Naive B cell (primary cell): ENCODE data around the gene ZNRF1. TPM values are rescaled to one million over a fixed set of nuclear protein-coding genes. Genes with fewer than 3 reads are reported as not detected.

Source experiments
- ATAC-seq, 2 donors: fragments of 150-1000 bp; cut with Tn5 transposase; 2 replicates each; pipeline ENCODE4 v1.10.0; 2021; ENCODE audit warnings: low read depth in 2 of 2, mild to moderate bottlenecking in 2 of 2, moderate library complexity in 2 of 2
- DNase-seq: peaks from one replicate; pipeline ENCODE4 v3.0.0; 2022
- H3K27ac Mint-ChIP-seq, 6 donors: one replicate each; pipeline ENCODE4 v1.8.0; 2020 to 2022; ENCODE audit warnings: mild to moderate bottlenecking in 6 of 6, mixed read lengths in 6 of 6, moderate library complexity in 5 of 6, inconsistent platforms in 2 of 6
- H3K27me3 Mint-ChIP-seq, 3 donors: one replicate each; pipeline ENCODE4 v1.8.0; 2021 to 2022; ENCODE audit warnings: mixed read lengths in 3 of 3, mild to moderate bottlenecking in 1 of 3
- H3K36me3 Mint-ChIP-seq, 2 donors: one replicate each; pipeline ENCODE4 v1.8.0; 2020 to 2022; ENCODE audit warnings: mixed read lengths in 2 of 2, inconsistent platforms in 1 of 2, mild to moderate bottlenecking in 1 of 2
- H3K4me1 Mint-ChIP-seq, 3 donors: one replicate each; pipeline ENCODE4 v1.8.0; 2020 to 2022; ENCODE audit warnings: mixed read lengths in 3 of 3, inconsistent platforms in 1 of 3, mild to moderate bottlenecking in 1 of 3, moderate library complexity in 1 of 3
- H3K4me3 Mint-ChIP-seq, 8 donors: one replicate each; pipeline ENCODE4 v1.8.0; 2020 to 2022; ENCODE audit warnings: mild to moderate bottlenecking in 8 of 8, mixed read lengths in 8 of 8, moderate library complexity in 8 of 8, inconsistent platforms in 2 of 8
- H3K9me3 Mint-ChIP-seq, 7 donors: one replicate each; pipeline ENCODE4 v1.8.0; 2020 to 2022; ENCODE audit warnings: mixed read lengths in 7 of 7, mild to moderate bottlenecking in 5 of 7, inconsistent platforms in 2 of 7, moderate library complexity in 1 of 7
- polyA plus RNA-seq, 6 donors: library from polyadenylated mRNA; unstranded; fragments of 300-500 nt; fragmentation: Illumina TruSeq; gene quantifications; one replicate each; pipeline ENCODE4 v1.2.3, GENCODE V29; 2021; ENCODE audit warnings: low read depth in 6 of 6

ZNRF1 gene
- polyA plus RNA-seq, 6 donors from 2014 or later: 1.1 TPM; not detected in 5

DNA sequence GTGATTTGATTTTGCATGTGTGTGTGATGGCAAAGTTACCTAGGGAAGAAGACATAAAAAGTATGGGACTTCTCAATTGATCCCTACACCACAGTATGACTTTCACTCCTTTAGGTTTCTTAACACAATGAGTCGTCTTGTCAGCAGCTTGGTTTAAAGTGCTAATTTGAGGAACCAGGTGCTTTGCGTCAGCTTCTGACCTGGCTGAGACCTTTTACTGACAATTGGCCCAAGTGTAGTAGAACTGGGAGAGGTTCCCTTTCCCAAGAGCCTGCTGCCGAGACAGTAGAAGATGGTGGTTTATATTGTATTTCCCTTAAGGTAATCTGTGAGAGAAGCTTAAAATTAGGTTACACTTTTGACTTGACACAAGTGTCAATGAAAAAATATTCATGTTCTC lies 62.8 kb downstream of the ZNRF1 start:
- no peaks in the 10 kb centered on the region for H3K36me3 Mint-ChIP-seq
- H3K27me3 Mint-ChIP-seq: peaks cover 29 to 59% (median 51%) of the 10 kb centered on the region in 3 donors
- DNase-seq (no peak), ATAC-seq (no peak)
- H3K4me1 Mint-ChIP-seq: peaks cover 4 to 22% (median 14%) of the 10 kb centered on the region in 3 donors
- H3K9me3 Mint-ChIP-seq: peaks cover 0 to 2% (median 0%) of the 10 kb centered on the region in 7 donors
- no peak overlapping the region for H3K4me3 Mint-ChIP-seq
- peak overlapping the region in 1 of 6 donors; percentile 86 for H3K27ac Mint-ChIP-seq

DNA sequence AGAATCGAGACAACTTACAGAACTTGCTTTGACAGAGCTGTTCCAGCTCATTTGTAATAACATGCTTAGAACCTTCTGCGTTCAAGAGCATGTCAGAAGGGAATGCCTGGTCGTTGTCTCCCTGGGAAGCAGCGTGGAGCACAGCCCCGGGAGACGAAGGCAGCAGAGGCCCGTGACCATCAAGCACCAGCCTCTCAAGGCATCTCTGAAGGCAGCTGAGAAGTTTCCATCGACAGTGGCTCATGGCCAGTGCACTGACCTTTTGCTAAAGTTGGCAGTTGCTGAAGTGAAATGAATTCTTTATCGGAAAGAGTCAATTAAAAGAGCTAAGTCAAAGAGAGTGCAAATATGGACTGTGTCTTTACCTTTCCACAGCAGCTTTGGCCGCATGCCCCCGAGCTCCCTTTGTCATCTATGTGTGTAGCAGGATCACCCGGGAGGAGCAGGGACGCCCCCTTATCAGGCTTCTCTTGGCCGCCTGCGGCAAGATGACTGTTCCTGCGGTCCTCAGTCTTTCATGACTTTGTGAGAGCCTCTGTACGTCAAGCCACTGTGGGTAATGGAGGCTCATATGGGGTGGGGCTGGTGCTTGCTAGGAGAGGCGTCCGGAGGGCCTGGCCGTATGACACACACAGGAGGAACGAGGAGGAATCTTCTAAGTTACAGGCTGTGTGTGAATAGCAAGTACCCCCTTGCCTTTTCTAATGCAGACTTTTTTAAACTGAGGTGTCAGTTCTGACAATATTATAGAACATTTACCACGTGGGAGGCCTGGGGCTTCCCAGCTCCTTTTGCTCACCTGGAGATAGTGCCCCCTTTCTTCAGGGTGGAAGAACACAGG lies 63.5 kb downstream of the ZNRF1 start:
- Mint-ChIP-seq H3K27me3 (peaks cover 36 to 66% (median 58%) of the 10 kb centered on the region in 3 donors), H3K36me3 (no peaks in the 10 kb centered on the region), H3K9me3 (peaks cover 0 to 2% (median 0%) of the 10 kb centered on the region in 7 donors), H3K4me1 (peaks cover 4 to 22% (median 14%) of the 10 kb centered on the region in 3 donors), H3K4me3 (no peak overlapping the region), H3K27ac (no peak overlapping the region)
- no peak for DNase-seq
- ATAC-seq: no peak

DNA sequence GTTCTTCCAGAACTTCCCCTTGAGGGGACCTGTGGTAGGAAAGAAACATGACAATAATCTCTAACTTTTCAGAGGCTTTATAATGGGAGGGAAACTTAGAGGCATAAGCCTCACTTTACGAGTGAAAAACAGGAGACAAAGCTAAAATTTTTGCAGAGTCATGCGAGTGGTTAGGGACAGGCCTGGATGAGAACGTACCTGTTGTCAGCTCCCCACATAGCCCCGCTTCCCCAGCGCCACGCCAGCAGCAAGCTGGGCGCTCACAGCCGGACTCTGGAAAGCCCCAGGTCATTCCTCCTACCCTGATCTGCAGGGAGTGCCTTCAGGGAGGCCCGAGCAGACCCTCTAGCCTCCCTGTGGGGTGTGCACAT lies 64.1 kb downstream of the ZNRF1 start:
- Mint-ChIP-seq H3K36me3 (no peaks in the 10 kb centered on the region), H3K9me3 (peaks cover 0 to 2% (median 0%) of the 10 kb centered on the region in 7 donors), H3K4me1 (peaks cover 4 to 22% (median 14%) of the 10 kb centered on the region in 3 donors), H3K4me3 (peak overlapping the region in 1 of 8 donors; percentile 6), H3K27me3 (peaks cover 36 to 70% (median 61%) of the 10 kb centered on the region in 3 donors), H3K27ac (no peak overlapping the region)
- ATAC-seq (no peak), DNase-seq (no peak)

DNA sequence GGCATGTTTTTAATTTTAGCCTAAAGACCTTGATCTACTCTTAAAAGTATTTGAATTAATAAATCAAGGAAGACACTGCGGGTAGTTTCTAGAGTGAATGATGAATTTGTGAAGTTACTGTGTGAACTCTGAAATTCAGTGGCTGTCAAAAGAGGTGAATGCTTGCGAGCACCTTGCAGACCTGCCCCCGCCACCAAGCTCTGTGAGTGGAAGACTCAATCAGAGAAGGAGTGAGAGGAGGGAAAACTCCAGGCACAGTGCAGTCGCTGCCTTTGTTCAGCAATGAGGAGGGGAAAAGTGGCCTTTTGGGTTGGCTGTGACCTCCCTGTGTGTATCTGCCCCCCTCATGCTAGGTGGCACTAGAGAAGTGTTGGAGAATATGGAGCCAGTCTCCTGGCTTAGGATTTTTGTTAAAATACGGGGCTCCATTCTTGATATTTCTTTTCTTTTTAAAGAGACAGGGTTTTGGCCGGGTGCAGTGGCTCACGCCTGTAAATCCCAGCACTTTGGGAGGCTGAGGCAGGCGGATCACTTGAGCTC lies 64.8 kb downstream of the ZNRF1 start:
- Mint-ChIP-seq H3K4me3 (no peak overlapping the region), H3K27ac (no peak overlapping the region), H3K36me3 (no peaks in the 10 kb centered on the region), H3K27me3 (peaks cover 36 to 71% (median 62%) of the 10 kb centered on the region in 3 donors), H3K9me3 (peaks cover 0 to 2% (median 0%) of the 10 kb centered on the region in 7 donors), H3K4me1 (peaks cover 4 to 22% (median 14%) of the 10 kb centered on the region in 3 donors)
- no peak for ATAC-seq
- no peak for DNase-seq

DNA sequence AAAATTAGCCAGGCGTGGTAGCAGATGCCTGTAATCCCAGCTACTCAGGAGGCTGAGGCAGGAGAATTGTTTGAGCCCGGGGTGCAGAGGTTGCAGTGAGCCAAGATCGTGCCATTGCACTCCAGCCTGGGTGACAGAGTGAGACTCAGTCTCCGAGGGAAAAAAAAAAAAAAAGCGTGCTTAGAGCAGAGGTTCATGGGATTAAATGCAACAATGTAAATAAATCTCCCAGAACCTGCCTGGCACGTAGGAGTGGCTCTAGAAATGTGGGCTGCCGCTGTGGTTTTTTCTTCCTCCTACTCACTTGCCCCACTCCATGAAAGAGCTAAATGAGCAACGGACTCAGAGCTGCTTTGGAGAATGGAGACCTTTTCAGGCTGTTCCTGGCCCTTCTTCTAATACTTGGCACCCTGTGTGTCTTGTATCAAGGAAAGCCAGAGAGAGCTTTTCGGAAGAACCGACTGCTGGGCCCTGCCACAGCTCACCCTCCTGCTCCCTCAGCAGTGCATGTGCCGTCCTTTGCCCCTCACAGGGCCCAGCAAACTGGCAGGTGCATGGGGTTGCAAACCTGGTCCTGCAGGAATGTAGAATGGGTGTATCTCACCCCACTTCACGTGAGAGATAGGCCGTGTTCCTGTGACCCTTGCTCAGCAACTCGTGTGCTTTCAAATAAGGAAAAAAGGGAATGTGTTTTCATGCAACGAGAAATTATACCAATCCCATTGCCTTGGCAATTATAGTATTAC lies 65.8 kb downstream of the ZNRF1 start:
- Mint-ChIP-seq H3K27ac (no peak overlapping the region), H3K27me3 (peaks cover 40 to 76% (median 67%) of the 10 kb centered on the region in 3 donors), H3K36me3 (no peaks in the 10 kb centered on the region), H3K9me3 (peaks cover 0 to 2% (median 0%) of the 10 kb centered on the region in 7 donors), H3K4me3 (peak overlapping the region in 5 of 8 donors; percentile 1 to 69 (median 18)), H3K4me1 (peaks cover 4 to 22% (median 14%) of the 10 kb centered on the region in 3 donors)
- ATAC-seq: peak in 1 of 2 donors; percentile 41
- DNase-seq: no peak

DNA sequence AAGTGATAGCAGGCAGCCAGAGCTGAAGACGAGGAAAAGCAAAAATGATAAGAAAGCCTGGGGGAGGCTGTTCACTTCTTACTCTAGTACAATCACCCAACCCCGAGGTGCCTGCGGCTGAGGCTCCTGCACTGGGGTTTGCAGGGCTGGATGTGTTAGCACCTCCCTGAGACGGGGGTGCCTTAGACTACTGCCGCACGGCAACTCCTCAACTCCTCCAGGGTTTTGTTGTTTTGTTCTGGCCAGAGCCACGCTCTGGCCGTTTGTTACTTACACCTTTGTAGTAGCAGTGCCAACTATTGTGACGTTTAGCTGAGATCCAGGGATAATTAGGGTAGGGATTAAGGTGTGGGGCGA lies 66.3 kb downstream of the ZNRF1 start:
- Mint-ChIP-seq H3K27me3 (peaks cover 46 to 77% (median 73%) of the 10 kb centered on the region in 3 donors), H3K4me3 (peak overlapping the region in 4 of 8 donors; percentile 18 to 48 (median 33)), H3K9me3 (peaks cover 0 to 2% (median 0%) of the 10 kb centered on the region in 7 donors), H3K27ac (no peak overlapping the region), H3K36me3 (no peaks in the 10 kb centered on the region), H3K4me1 (peaks cover 4 to 22% (median 14%) of the 10 kb centered on the region in 3 donors)
- peak in 1 of 2 donors; percentile 41 for ATAC-seq
- no peak for DNase-seq

DNA sequence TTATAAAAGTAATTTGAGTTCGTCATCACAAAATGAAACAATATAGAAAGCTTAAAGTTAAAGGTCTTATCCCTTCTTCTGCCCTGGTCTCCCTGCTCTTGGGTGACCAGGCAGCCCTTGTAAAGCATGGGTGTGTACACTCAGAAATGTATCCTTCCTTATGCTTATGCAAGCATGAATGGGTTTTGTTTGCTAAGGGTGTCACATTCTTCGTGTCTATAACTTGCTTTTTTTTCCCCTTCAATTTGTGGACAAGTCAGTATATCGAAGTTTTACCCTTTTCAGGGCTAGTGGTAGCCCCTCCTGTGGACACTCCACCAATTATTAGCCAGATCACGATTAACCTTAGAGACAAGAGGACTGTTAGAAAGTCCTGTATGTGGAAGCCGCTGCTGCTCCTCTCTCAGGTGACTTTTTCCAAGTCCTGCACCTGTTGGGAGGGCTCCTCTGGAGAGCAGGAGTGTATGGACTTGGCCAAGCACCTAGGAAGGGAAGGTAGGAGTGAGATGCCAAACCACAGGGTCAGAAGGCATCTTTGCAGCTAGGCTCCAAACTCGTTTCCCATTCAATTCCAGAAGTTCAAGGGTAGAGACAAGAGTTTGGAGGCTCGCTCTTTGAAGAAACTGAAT lies 66.8 kb downstream of the ZNRF1 start:
- no peak for ATAC-seq
- no peak for DNase-seq
- peak overlapping the region in 2 of 8 donors; percentile 4 to 48 for H3K4me3 Mint-ChIP-seq
- H3K27me3 Mint-ChIP-seq: peaks cover 51 to 82% (median 78%) of the 10 kb centered on the region in 3 donors
- H3K27ac Mint-ChIP-seq: no peak overlapping the region
- no peaks in the 10 kb centered on the region for H3K36me3 Mint-ChIP-seq
- H3K4me1 Mint-ChIP-seq: peaks cover 4 to 22% (median 14%) of the 10 kb centered on the region in 3 donors
- peaks cover 0 to 2% (median 0%) of the 10 kb centered on the region in 7 donors for H3K9me3 Mint-ChIP-seq

DNA sequence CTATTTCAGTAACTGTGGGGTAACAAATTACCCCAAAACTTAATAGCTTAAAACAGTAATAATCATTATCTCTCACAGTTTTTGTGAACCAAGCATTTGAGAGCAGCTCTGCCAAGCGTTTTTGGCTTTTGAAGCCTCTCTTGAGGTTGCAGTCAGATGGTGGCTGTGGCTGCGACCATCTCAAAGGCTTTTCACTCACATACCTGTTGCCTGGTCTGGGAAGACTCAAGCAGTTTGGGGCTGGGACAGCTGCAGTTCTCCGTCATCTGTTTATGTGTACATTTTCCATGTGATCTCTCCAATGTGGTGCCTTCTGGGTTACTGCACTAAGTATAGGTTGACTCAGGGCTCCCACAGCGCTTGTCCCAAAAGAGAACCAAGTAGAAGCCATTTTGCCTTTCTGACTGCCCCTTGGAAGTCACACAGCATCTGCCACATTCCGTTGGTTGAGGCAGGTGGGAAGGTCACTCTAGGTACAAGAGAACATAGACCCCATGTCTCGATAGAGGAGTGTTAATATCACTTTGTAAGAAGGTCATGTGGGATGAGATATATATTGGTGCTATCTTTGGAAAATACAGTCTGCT lies 68.1 kb downstream of the ZNRF1 start:
- H3K36me3 Mint-ChIP-seq: no peaks in the 10 kb centered on the region
- peaks cover 4 to 22% (median 14%) of the 10 kb centered on the region in 3 donors for H3K4me1 Mint-ChIP-seq
- ATAC-seq (no peak), DNase-seq (no peak)
- H3K4me3 Mint-ChIP-seq: no peak overlapping the region
- peaks cover 0 to 2% (median 0%) of the 10 kb centered on the region in 7 donors for H3K9me3 Mint-ChIP-seq
- H3K27me3 Mint-ChIP-seq: peaks cover 46 to 79% (median 71%) of the 10 kb centered on the region in 3 donors
- H3K27ac Mint-ChIP-seq: no peak overlapping the region

DNA sequence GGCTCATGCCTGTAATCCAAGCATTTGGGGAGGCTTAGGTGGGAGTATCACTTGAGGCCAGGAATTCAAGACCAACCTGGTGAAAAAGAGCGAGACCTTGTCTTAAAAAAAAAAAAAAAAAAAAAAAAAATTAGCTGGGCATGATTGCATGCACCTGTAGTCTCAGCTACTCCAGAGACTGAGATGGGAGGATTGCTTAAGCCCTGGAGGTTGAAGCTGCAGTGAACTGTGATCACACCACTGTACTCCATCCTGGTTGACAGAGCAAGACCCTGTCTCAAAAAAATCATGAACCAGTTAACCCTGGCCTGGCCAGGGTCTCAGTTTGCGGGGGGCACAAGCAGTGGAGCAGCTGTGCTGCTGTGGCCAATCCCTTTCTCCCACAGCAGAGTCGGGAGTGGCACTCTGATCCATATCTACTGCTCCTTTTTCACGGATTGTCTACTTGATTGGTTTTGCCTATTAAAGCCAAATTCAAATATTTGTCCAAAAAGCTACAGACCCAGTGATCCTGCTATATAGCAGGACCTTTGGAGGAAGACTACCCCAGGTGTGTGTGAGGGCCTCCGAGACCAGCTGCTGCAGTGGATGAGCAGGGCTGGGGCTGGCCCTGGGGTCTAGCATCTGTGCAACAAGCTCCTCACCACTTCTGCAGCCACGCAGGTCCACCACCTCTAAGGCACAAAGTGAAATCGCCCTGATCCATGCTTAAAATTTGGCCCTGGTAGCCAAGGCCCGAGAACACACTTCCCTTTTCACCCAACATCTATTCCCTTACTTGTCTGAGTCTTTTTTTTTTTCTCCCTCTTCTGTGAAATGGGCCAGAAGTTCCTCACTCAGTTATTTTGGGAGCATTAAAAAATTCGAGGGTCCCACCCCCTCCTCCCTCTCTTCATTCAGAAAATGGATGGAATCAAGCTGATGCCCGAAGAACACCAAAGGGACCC lies 69.5 kb downstream of the ZNRF1 start:
- no peak for ATAC-seq
- Mint-ChIP-seq H3K27me3 (peaks cover 40 to 74% (median 67%) of the 10 kb centered on the region in 3 donors), H3K4me3 (no peak overlapping the region), H3K9me3 (peaks cover 0 to 2% (median 0%) of the 10 kb centered on the region in 7 donors), H3K4me1 (peaks cover 7 to 22% (median 16%) of the 10 kb centered on the region in 3 donors), H3K27ac (no peak overlapping the region), H3K36me3 (no peaks in the 10 kb centered on the region)
- no peak for DNase-seq

DNA sequence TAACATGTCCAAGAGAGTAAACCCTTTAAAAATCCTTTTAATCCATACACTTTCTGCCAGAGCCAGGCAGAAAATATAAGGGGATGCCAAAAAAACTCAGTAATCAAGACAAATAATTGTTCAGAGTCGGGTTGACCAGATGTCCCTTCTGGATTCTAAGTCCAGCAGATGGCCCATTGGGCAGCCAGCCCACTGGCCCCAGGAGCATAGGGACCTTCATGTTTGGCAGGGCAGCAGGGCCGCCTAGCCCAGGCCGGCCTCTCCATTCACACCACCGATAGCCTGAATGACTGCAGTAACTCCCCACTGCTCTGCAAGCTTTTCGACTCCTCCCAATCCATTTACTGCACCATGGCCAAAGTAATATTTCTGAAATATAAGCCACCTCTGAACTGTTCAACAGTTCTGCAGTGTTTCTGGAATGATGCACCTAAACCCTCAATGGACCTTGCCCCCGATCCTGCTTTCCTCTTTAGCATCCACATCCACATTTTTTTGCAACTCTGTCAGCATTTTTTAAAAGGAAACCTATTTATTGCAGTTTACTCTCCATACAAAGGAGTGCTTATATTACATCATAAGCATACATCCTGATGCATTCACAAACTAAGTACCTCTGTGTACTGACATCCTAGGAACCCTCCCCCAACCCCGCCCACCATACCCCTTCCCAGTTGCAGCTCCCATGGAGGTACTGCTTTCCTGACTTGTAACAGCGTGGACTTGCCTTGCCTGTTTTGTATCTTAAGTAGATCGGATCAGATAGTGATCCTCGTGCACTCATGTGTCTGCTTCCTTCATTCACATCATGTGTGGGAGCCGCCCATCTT lies 71.4 kb downstream of the ZNRF1 start:
- H3K36me3 Mint-ChIP-seq: no peaks in the 10 kb centered on the region
- ATAC-seq (no peak), DNase-seq (no peak)
- H3K27ac Mint-ChIP-seq: peak overlapping the region in 1 of 6 donors; percentile 33
- no peaks in the 10 kb centered on the region for H3K9me3 Mint-ChIP-seq
- peak overlapping the region in 1 of 8 donors; percentile 7 for H3K4me3 Mint-ChIP-seq
- peaks cover 47 to 67% (median 65%) of the 10 kb centered on the region in 3 donors for H3K27me3 Mint-ChIP-seq
- H3K4me1 Mint-ChIP-seq: peaks cover 19 to 24% (median 23%) of the 10 kb centered on the region in 3 donors

DNA sequence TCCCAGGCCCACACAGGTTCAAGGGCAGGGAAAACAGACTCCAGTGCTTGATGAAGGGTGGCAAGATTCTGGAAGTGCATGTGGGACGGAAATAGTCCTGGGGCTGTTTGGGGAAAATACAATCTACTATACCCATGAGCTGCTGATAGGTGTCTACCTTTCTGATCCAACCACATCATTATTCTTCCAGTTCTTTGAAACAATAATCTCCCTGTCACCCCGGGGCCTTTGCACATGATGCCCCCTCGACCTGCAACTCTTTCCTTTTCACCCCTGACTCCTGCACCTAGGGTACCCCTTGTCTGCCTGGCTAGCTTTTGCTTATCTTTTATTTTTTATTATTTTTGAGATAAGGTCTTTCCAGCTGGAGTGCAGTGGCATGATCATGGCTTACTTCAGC lies 72.8 kb downstream of the ZNRF1 start:
- H3K4me1 Mint-ChIP-seq: peaks cover 25 to 30% (median 27%) of the 10 kb centered on the region in 3 donors
- H3K4me3 Mint-ChIP-seq: no peak overlapping the region
- H3K36me3 Mint-ChIP-seq: no peaks in the 10 kb centered on the region
- peaks cover 37 to 64% (median 63%) of the 10 kb centered on the region in 3 donors for H3K27me3 Mint-ChIP-seq
- no peak overlapping the region for H3K27ac Mint-ChIP-seq
- no peak for DNase-seq
- no peaks in the 10 kb centered on the region for H3K9me3 Mint-ChIP-seq
- no peak for ATAC-seq
